HG02981 (cell line): ENCODE data around the gene ITIH3.

Experiments
- ATAC-seq: cut with Tn5 transposase; IDR thresholded peaks from one replicate; pipeline ENCODE4 v1.9.1; 2021; ENCODE audit warnings: mild to moderate bottlenecking, moderate library complexity; ENCODE audit not compliant: unreplicated experiment

The ITIH3 gene

GRCh38 chr3:52824037-52824436 is 29.4 kb downstream of the ITIH3 start:
- ATAC-seq, result no peak

- no peak for ATAC-seq
Observed at GRCh38 chr3:52827441-52827840, 32.8 kb downstream of the ITIH3 start.

- ATAC-seq, result no peak
Observed at GRCh38 chr3:52827866-52828376, 33.3 kb downstream of the ITIH3 start.

- no peak for ATAC-seq
Observed at GRCh38 chr3:52829482-52829881, 34.9 kb downstream of the ITIH3 start.

GRCh38 chr3:52829906-52830463 is 35.4 kb downstream of the ITIH3 start:
- no peak for ATAC-seq

- ATAC-seq, result no peak
Observed at GRCh38 chr3:52830535-52831258, 36.1 kb downstream of the ITIH3 start, which contains the start of gene ITIH4. ITIH4 (minus strand) TSS chr3:52830672; CDS start chr3:52830642, 30 bp downstream.

- ATAC-seq, result no peak
Observed at GRCh38 chr3:52831500-52832301, 37.1 kb downstream of the ITIH3 start.

- ATAC-seq, result no peak
Observed at GRCh38 chr3:52833202-52833601, 38.6 kb downstream of the ITIH3 start.

- no peak for ATAC-seq
Observed at GRCh38 chr3:52834871-52835501, 40.4 kb downstream of the ITIH3 start, which contains the start of gene MUSTN1. MUSTN1 (minus strand) TSS chr3:52835019; CDS start chr3:52834948, 71 bp downstream.

- ATAC-seq, result no peak
Observed at GRCh38 chr3:52835766-52836470, 41.3 kb downstream of the ITIH3 start.

GRCh38 chr3:52836471-52836845 is 41.9 kb downstream of the ITIH3 start:
- ATAC-seq, result no peak

- no peak for ATAC-seq
Observed at GRCh38 chr3:52836986-52837385, 42.4 kb downstream of the ITIH3 start.

GRCh38 chr3:52838561-52839267 is 44.1 kb downstream of the ITIH3 start:
- ATAC-seq, result no peak

GRCh38 chr3:52839268-52839575 is 44.6 kb downstream of the ITIH3 start:
- ATAC-seq, result no peak

- ATAC-seq, result no peak
Observed at GRCh38 chr3:52839892-52840545, 45.4 kb downstream of the ITIH3 start.

- no peak for ATAC-seq
Observed at GRCh38 chr3:52841211-52841980, 46.8 kb downstream of the ITIH3 start.

GRCh38 chr3:52841981-52842340 is 47.4 kb downstream of the ITIH3 start:
- no peak for ATAC-seq

GRCh38 chr3:52842424-52842823 is 47.8 kb downstream of the ITIH3 start:
- no peak for ATAC-seq
